K562 (cell line): Measurements from ENCODE around the gene SLC9A3. TPM values are rescaled to one million over a fixed set of nuclear protein-coding genes. Genes with fewer than 3 reads are reported as not detected.

Experiments
- ATAC-seq: fragments of 200-7000 bp; cut with Tn5 transposase; 3 replicates; pipeline ENCODE4 v1.9.1; 2020; ENCODE audit warnings: moderate library complexity
- BruUV-seq: library from RNA; stranded (reverse); fragments of 400-500 nt; replicated peaks from 2 replicates; lab custom pipeline; 2021; lab: Mats Ljungman, UMichigan
- CTCF ChIA-PET: fragments of 300-600 bp; formaldehyde crosslinking; extraction: SDS; loops from one replicate; lab custom pipeline; 2021; ENCODE audit warnings: low intra/inter-chr PET ratio; lab: Yijun Ruan, JAX
- POLR2A ChIA-PET: fragments of 300-600, 350-650 bp; sonication (Branson Sonifier 250); formaldehyde crosslinking; extraction: SDS; loops from one replicate; lab custom pipeline; 2021; ENCODE audit warnings: antibody characterized with exemption, inconsistent platforms; lab: Yijun Ruan, JAX
- DNase-seq, 4 experiments: peaks; one replicate each; pipeline versions ENCODE4 v3.0.0 to v3.0.0-alpha.2; 2011 to 2018; ENCODE audit warnings: low spot score in 3 of 4, mixed read lengths in 3 of 4; ENCODE audit errors: extremely low read depth in 1 of 4
- FAIRE-seq: peaks from 2 replicates; lab custom pipeline; 2011; peaks lifted over from hg19 to GRCh38; lab: Jason Lieb, UNC
- H2AFZ ChIP-seq: 2 replicates; pipeline ENCODE4 v1.6.0; 2011; ENCODE audit warnings: low read depth, low read length, control low read depth, inconsistent platforms
- H3K27ac ChIP-seq: fragments of 200-600 bp; 3 replicates; pipeline ENCODE4 v1.8.0; 2011; ENCODE audit warnings: low read depth, mild to moderate bottlenecking, control low read depth, inconsistent platforms, low read length, moderate library complexity, mixed read lengths; ENCODE audit errors: extremely low read depth
- H3K27me3 ChIP-seq, 2 experiments: fragments of 300-600 bp in 1 of 2; 2 replicates in 1 of 2; 3 replicates in 1 of 2; pipeline versions ENCODE4 v1.6.0 to v1.8.0; 2011; ENCODE audit warnings: inconsistent platforms in 2 of 2, low read length in 2 of 2, mild to moderate bottlenecking in 1 of 2, mixed read lengths in 1 of 2, moderate library complexity in 1 of 2; ENCODE audit not compliant: control insufficient read depth in 2 of 2, insufficient read depth in 2 of 2
- H3K36me3 ChIP-seq: fragments of 300-600 bp; 3 replicates; pipeline ENCODE4 v1.8.0; 2011; ENCODE audit warnings: mild to moderate bottlenecking, low read length, inconsistent platforms; ENCODE audit not compliant: control insufficient read depth, insufficient read depth
- H3K4me1 ChIP-seq, 2 experiments: fragments of 200-600 bp in 1 of 2; replicated peaks in 1 of 2; 2 replicates in 1 of 2; 3 replicates in 1 of 2; pipeline versions ENCODE4 v1.5.1 to v1.8.0; 2011; ENCODE audit warnings: inconsistent platforms in 2 of 2, low read length in 2 of 2, mild to moderate bottlenecking in 1 of 2, mixed read lengths in 1 of 2, moderate library complexity in 1 of 2; ENCODE audit not compliant: control insufficient read depth in 2 of 2, insufficient read depth in 2 of 2
- H3K4me2 ChIP-seq: 2 replicates; pipeline ENCODE4 v1.6.1; 2011; ENCODE audit warnings: low read length, control low read depth, inconsistent platforms, mixed read lengths; ENCODE audit not compliant: insufficient read depth
- H3K4me3 ChIP-seq: fragments of 200-600 bp; sonication (generic), shearing (Covaris generic); 2 replicates; pipeline ENCODE4 v1.5.1; 2016; ENCODE audit warnings: control low read depth, inconsistent platforms
- H3K79me2 ChIP-seq: fragments of 200-600 bp; 3 replicates; pipeline ENCODE4 v1.8.0; 2011; ENCODE audit warnings: low read length, inconsistent platforms; ENCODE audit not compliant: control insufficient read depth, insufficient read depth
- H3K9ac ChIP-seq, 2 experiments: 2 replicates each; pipeline versions ENCODE4 v1.6.0 to v1.6.1; 2011; ENCODE audit warnings: low read depth in 2 of 2, low read length in 2 of 2, control low read depth in 1 of 2, inconsistent platforms in 1 of 2, mild to moderate bottlenecking in 1 of 2, mixed read lengths in 1 of 2; ENCODE audit not compliant: insufficient read depth in 1 of 2
- H3K9me1 ChIP-seq: one replicate; pipeline ENCODE4 v1.6.0; 2011; ENCODE audit warnings: inconsistent platforms, mild to moderate bottlenecking, low read length, moderate library complexity; ENCODE audit not compliant: control insufficient read depth, insufficient read depth
- H3K9me3 ChIP-seq: replicated peaks from 2 replicates; pipeline ENCODE4 v1.5.1; 2011; ENCODE audit warnings: low read depth, low read length, inconsistent platforms; ENCODE audit not compliant: control insufficient read depth, insufficient read depth
- H4K20me1 ChIP-seq: replicated peaks from 2 replicates; pipeline ENCODE4 v1.6.1; 2011; ENCODE audit warnings: low read length, inconsistent platforms, mixed read lengths; ENCODE audit not compliant: control insufficient read depth, insufficient read depth
- CBX3 ChIP-seq, 2 experiments: IDR thresholded peaks; 1 replicate in 1 of 2; 2 replicates in 1 of 2; pipeline ENCODE4 v1.6.1; 2012; ENCODE audit warnings: inconsistent platforms in 2 of 2, low read length in 2 of 2, borderline replicate concordance in 1 of 2, control low read depth in 1 of 2
- EGR1 ChIP-seq: fragments of 450-650 bp; conservative IDR thresholded peaks from 2 replicates; pipeline ENCODE4 v1.6.1; 2017; ENCODE audit warnings: mild to moderate bottlenecking
- GABPA ChIP-seq: fragments of 200-800 bp; sonication (Bioruptor generic); conservative IDR thresholded peaks from 2 replicates; pipeline ENCODE4 v1.6.1; 2016; ENCODE audit warnings: low read depth, missing genetic modification characterization, missing compliant biosample characterization
- HNRNPL ChIP-seq: fragments of 200-400 bp; formaldehyde crosslinking; IDR thresholded peaks from 2 replicates; pipeline ENCODE4 v1.6.1; 2017; ENCODE audit warnings: low read depth, mild to moderate bottlenecking, low read length
- MCM3 ChIP-seq: fragments of 450-650 bp; IDR thresholded peaks from 2 replicates; pipeline ENCODE4 v1.6.1; 2016
- NR1H2 ChIP-seq: sonication (generic); formaldehyde crosslinking; IDR thresholded peaks from 2 replicates; pipeline ENCODE4 v1.4.0; 2020; ENCODE audit warnings: mild to moderate bottlenecking, missing genetic modification reagents
- RBM22 ChIP-seq: fragments of 200-400 bp; formaldehyde crosslinking; IDR thresholded peaks from 2 replicates; pipeline ENCODE4 v1.6.1; 2018; ENCODE audit warnings: low read length, low read depth; ENCODE audit not compliant: poor library complexity, severe bottlenecking
- ZFPM2 ChIP-seq: fragments of 250-450 bp; sonication (Bioruptor Pico); IDR thresholded peaks from 2 replicates; pipeline ENCODE4 v1.5.1; 2022; ENCODE audit warnings: mild to moderate bottlenecking
- WGBS: fragments of 100-300 bp; shearing (Covaris generic); methylation state at CpG from one replicate; pipeline ENCODE4 v1.1.6; 2016; ENCODE audit warnings: low coverage, mixed read lengths; ENCODE audit not compliant: insufficient coverage; ENCODE audit errors: missing lambda C conversion rate; 5-methylcytosine and 5-hydroxymethylcytosine counted together
- in situ Hi-C: fragments of 300-500 bp; cut with MboI; formaldehyde crosslinking; loops from 4 replicates; pipeline ENCODE4 v1.15.0; 2018; ENCODE audit warnings: inconsistent platforms, mixed read lengths
- intact Hi-C: fragments of 100-400 bp; cut with micrococcal nuclease; formaldehyde crosslinking; loops from 2 replicates; pipeline ENCODE4 v1.14.2; 2022
- polyA plus RNA-seq, 8 experiments: library from polyadenylated mRNA; depleted of rRNA in 4 of 8; stranded (reverse) in 5 of 8; unstranded in 3 of 8; fragments of >200 nt; fragmentation: Nextera tagmentation in 2 of 8; fragmentation: Illumina TruSeq in 1 of 8; extraction: Ambion mirVana in 2 of 8; extraction: Trizol in 1 of 8; gene quantifications; 2 replicates each; pipeline versions ENCODE4 v1.2.1 to v1.2.3, GENCODE V29; 2011 to 2014; ENCODE audit warnings: inconsistent platforms in 1 of 8, missing spikeins in 1 of 8
- total RNA-seq, 7 experiments: library from RNA; depleted of rRNA in 6 of 7; stranded (reverse); fragments of >200 nt in 6 of 7; fragmentation: Illumina TruSeq in 2 of 7; extraction: Trizol in 2 of 7; gene quantifications; 2 replicates each; pipeline versions ENCODE4 v1.2.1 to v1.2.3, GENCODE V29; 2011 to 2021; ENCODE audit warnings: low replicate concordance in 1 of 7
- TF ChIP-seq, protein P1 (sequence below): IDR thresholded peaks from 2 replicates; pipeline ENCODE4 v1.6.1; 2011; ENCODE audit warnings: borderline replicate concordance, low read depth, mild to moderate bottlenecking, moderate library complexity, low read length; ENCODE audit not compliant: insufficient read depth, poor library complexity, severe bottlenecking
- TF ChIP-seq, protein P2 (sequence below): fragments of 250-450 bp; sonication (Bioruptor Pico); IDR thresholded peaks from 2 replicates; pipeline ENCODE4 v1.5.0; 2021
- TF ChIP-seq, protein P3 (sequence below): sonication (generic); formaldehyde crosslinking; IDR thresholded peaks from 2 replicates; pipeline ENCODE4 v1.8.0; 2022; ENCODE audit warnings: mild to moderate bottlenecking, missing genetic modification reagents, borderline replicate concordance
- TF ChIP-seq, protein P4 (sequence below): fragments of 450-650 bp; IDR thresholded peaks from 2 replicates; pipeline ENCODE4 v1.6.1; 2018; ENCODE audit warnings: mild to moderate bottlenecking, low read depth; ENCODE audit not compliant: partially characterized antibody

Gene SLC9A3
- total and polyA plus RNA-seq, 9 of the 15 experiments (the other 6 are each of a cell fraction or from before 2014, with no cell fraction given): 1.5 to 5.8 (median 3.7) TPM; not detected in 2

DNA sequence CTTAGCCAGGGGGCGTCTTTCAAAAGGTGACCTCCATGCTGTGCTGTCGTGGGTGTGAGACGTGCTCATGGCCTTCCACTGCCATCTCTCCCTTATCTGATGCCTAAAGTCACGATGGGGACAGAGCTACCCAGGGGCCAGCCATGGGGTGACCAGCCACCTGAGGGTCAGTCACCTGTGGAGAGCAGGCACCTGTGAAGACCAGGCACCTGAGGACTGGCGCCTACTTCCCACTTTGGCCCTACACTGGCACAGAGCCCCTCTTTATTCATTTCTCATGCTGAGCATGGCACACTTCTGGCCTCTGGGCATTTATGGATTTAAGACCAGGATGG, 87.6 kb downstream of the SLC9A3 start (continued):
- no peak for TF ChIP-seq GABPA (tag)
- no peak for TF ChIP-seq ZFPM2 (CRISPR knock-in tag)
- no peak for TF ChIP-seq HNRNPL
- TF ChIP-seq, protein P1, sequence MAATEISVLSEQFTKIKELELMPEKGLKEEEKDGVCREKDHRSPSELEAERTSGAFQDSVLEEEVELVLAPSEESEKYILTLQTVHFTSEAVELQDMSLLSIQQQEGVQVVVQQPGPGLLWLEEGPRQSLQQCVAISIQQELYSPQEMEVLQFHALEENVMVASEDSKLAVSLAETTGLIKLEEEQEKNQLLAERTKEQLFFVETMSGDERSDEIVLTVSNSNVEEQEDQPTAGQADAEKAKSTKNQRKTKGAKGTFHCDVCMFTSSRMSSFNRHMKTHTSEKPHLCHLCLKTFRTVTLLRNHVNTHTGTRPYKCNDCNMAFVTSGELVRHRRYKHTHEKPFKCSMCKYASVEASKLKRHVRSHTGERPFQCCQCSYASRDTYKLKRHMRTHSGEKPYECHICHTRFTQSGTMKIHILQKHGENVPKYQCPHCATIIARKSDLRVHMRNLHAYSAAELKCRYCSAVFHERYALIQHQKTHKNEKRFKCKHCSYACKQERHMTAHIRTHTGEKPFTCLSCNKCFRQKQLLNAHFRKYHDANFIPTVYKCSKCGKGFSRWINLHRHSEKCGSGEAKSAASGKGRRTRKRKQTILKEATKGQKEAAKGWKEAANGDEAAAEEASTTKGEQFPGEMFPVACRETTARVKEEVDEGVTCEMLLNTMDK: no peak
- TF ChIP-seq, protein P2, sequence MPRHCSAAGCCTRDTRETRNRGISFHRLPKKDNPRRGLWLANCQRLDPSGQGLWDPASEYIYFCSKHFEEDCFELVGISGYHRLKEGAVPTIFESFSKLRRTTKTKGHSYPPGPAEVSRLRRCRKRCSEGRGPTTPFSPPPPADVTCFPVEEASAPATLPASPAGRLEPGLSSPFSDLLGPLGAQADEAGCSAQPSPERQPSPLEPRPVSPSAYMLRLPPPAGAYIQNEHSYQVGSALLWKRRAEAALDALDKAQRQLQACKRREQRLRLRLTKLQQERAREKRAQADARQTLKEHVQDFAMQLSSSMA (CRISPR knock-in tag): no peak
- TF ChIP-seq NR1H2: no peak

DNA sequence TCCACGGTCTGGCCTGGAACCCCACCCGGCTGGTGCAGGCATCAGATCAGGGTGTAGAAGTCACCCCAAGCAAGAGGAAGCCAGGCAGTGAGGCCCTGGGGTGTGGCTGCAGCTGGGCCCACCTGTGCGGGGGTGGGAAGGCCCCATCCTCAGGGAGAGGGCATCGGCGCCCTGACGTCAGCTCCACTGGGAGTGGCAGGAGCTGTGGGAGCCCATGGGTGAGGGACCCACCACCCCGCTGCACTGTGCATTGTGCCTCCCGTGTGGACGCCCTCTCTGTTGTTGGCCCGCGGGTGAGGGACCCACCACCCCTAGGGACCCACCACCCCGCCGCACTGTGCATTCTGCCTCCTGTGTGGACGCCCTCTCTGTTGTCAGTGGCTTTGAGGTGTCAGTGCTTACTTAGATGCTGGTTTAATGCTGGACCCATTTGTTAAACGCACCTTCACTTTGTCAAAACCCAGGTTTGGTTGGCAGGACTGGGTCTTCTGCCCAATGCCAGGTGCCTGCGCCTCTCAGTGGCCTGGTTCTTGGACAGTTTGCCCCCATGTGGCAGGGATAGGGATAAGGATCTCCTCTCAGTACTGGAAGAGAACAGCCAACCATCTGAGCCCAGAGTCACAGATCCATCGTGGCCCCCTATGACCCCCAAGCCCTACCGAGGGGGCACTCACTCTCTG, 88.1 kb downstream of the SLC9A3 start:
- no peak overlapping the region for H3K27ac ChIP-seq
- no peaks in the 10 kb centered on the region for H3K9me1 ChIP-seq
- FAIRE-seq (peak; percentile 40), ATAC-seq (peak; percentile 16; the same call in 2 of the 3 replicates), DNase-seq (peak in 2 of 4 experiments; percentile 43 to 45)
- 12% methylated on average over 18 of the region's 18 CpGs for WGBS
- H3K4me1 ChIP-seq: peaks cover 0 to 43% of the 10 kb centered on the region in 2 experiments; a peak in 2 of 5 replicates
- CTCF ChIA-PET: interaction anchor here (1.0 kb wide), 1 partner anchor 11 kb away, joined by 3 read pairs; no protein-coding TSS in a partner anchor
- intact Hi-C loops: loop anchor here (5.0 kb wide), 1 partner anchor 249 kb away; no protein-coding TSS in a partner anchor
- no peak overlapping the region for H3K4me2 ChIP-seq
- H3K79me2 ChIP-seq: no peaks in the 10 kb centered on the region
- H3K36me3 ChIP-seq: no peaks in the 10 kb centered on the region
- H4K20me1 ChIP-seq: no peaks in the 10 kb centered on the region; the same call in 1 of the 2 replicates
- BruUV-seq: no TSS peak
- H3K4me3 ChIP-seq: no peak overlapping the region
- no peak overlapping the region for H3K9ac ChIP-seq
- no peaks in the 10 kb centered on the region for H3K9me3 ChIP-seq
- in situ Hi-C loops: no loop called here
- H2AFZ ChIP-seq: no peak overlapping the region
- H3K27me3 ChIP-seq: peaks cover 38 to 59% of the 10 kb centered on the region in 2 experiments
- POLR2A ChIA-PET: no interaction called here
- TF ChIP-seq ZFPM2 (CRISPR knock-in tag) (no peak), MCM3 (no peak), CBX3 (IDR thresholded peaks at IDR 0.05; ENCODE audit: borderline replicate concordance in 1 of 2, low read length in 2 of 2) (no peak), RBM22 (no peak), EGR1 (peak; percentile 32; the same call in 1 of the 2 replicates)
- TF ChIP-seq, protein P3, sequence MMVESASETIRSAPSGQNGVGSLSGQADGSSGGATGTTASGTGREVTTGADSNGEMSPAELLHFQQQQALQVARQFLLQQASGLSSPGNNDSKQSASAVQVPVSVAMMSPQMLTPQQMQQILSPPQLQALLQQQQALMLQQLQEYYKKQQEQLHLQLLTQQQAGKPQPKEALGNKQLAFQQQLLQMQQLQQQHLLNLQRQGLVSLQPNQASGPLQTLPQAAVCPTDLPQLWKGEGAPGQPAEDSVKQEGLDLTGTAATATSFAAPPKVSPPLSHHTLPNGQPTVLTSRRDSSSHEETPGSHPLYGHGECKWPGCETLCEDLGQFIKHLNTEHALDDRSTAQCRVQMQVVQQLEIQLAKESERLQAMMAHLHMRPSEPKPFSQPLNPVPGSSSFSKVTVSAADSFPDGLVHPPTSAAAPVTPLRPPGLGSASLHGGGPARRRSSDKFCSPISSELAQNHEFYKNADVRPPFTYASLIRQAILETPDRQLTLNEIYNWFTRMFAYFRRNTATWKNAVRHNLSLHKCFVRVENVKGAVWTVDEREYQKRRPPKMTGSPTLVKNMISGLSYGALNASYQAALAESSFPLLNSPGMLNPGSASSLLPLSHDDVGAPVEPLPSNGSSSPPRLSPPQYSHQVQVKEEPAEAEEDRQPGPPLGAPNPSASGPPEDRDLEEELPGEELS: no peak
- TF ChIP-seq, protein P4, sequence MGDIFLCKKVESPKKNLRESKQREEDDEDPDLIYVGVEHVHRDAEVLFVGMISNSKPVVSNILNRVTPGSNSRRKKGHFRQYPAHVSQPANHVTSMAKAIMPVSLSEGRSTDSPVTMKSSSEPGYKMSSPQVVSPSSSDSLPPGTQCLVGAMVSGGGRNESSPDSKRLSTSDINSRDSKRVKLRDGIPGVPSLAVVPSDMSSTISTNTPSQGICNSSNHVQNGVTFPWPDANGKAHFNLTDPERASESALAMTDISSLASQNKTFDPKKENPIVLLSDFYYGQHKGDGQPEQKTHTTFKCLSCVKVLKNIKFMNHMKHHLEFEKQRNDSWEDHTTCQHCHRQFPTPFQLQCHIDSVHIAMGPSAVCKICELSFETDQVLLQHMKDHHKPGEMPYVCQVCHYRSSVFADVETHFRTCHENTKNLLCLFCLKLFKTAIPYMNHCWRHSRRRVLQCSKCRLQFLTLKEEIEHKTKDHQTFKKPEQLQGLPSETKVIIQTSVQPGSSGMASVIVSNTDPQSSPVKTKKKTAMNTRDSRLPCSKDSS: no peak
